T-cell (primary cell): ENCODE results near the gene ABCA7. TPM values are rescaled to one million over a fixed set of nuclear protein-coding genes. Genes with fewer than 3 reads are reported as not detected.

Experiments used
- ATAC-seq, 4 experiments: fragments of 200-7000 bp in 3 of 4; fragments of 150-1000 bp in 1 of 4; cut with Tn5 transposase; replicated peaks in 1 of 4; 1 replicate in 3 of 4; 2 replicates in 1 of 4; pipeline ENCODE4 v1.10.0; 2021; ENCODE audit warnings: moderate library complexity in 3 of 4, mild to moderate bottlenecking in 2 of 4, moderate number of reproducible peaks in 1 of 4
- CTCF ChIA-PET, 2 donors: fragments of 300-600 bp; sonication (Branson Sonifier 250); formaldehyde crosslinking; loops; one replicate each; lab custom pipeline; 2022; ENCODE audit warnings: antibody characterized with exemption in 2 of 2; lab: Charles Lee
- POLR2A ChIA-PET, 2 donors: fragments of 300-600 bp; sonication (Branson Sonifier 250); formaldehyde crosslinking; loops; one replicate each; lab custom pipeline; 2022; ENCODE audit warnings: antibody characterized with exemption in 2 of 2; lab: Charles Lee
- DNase-seq, 35 experiments: peaks; one replicate each; pipeline versions ENCODE4 v3.0.0 to v3.0.0-alpha.2; 2013 to 2023
- H3K27ac ChIP-seq: one replicate; pipeline ENCODE4 v1.5.1; 2013; ENCODE audit warnings: low read length
- H3K27me3 ChIP-seq, 2 experiments: replicated peaks in 1 of 2; 1 replicate in 1 of 2; 2 replicates in 1 of 2; pipeline versions ENCODE4 v1.6.1 to v1.7.0; 2013; ENCODE audit warnings: low read length in 1 of 2, mixed read lengths in 1 of 2; ENCODE audit not compliant: control insufficient read depth in 2 of 2, insufficient read depth in 2 of 2; ENCODE audit errors: extremely low read depth in 1 of 2
- H3K36me3 ChIP-seq, 2 donors: 1 replicate in 1 of 2; 2 replicates in 1 of 2; pipeline versions ENCODE4 v1.6.1 to v1.7.0; 2013; ENCODE audit warnings: low read length in 1 of 2; ENCODE audit not compliant: control insufficient read depth in 2 of 2, insufficient read depth in 1 of 2; ENCODE audit errors: extremely low read depth in 1 of 2
- H3K4me1 ChIP-seq, 2 experiments: 1 replicate in 1 of 2; 2 replicates in 1 of 2; pipeline versions ENCODE4 v1.6.1 to v1.7.0; 2013; ENCODE audit warnings: low read length in 2 of 2, mixed read lengths in 1 of 2; ENCODE audit not compliant: insufficient read depth in 2 of 2, control insufficient read depth in 1 of 2; ENCODE audit errors: extremely low read depth in 1 of 2
- H3K4me3 ChIP-seq, 2 donors: 1 replicate in 1 of 2; 2 replicates in 1 of 2; pipeline versions ENCODE4 v1.5.1 to v1.7.0; 2013; ENCODE audit warnings: mild to moderate bottlenecking in 2 of 2, low read length in 1 of 2, moderate library complexity in 1 of 2; ENCODE audit not compliant: control insufficient read depth in 1 of 2; ENCODE audit errors: extremely low read depth in 1 of 2
- H3K9me3 ChIP-seq: 2 replicates; pipeline ENCODE4 v1.7.0; 2013
- H3K27ac Mint-ChIP-seq, 2 donors: one replicate each; pipeline ENCODE4 v1.8.0; 2020 to 2021; ENCODE audit warnings: mild to moderate bottlenecking in 2 of 2, mixed read lengths in 2 of 2
- H3K27me3 Mint-ChIP-seq, 2 donors: one replicate each; pipeline ENCODE4 v1.8.0; 2021 to 2022; ENCODE audit warnings: mixed read lengths in 2 of 2
- H3K36me3 Mint-ChIP-seq: one replicate; pipeline ENCODE4 v1.8.0; 2021; ENCODE audit warnings: mixed read lengths
- H3K4me1 Mint-ChIP-seq, 3 donors: one replicate each; pipeline ENCODE4 v1.8.0; 2020 to 2022; ENCODE audit warnings: mixed read lengths in 3 of 3, mild to moderate bottlenecking in 1 of 3
- H3K4me3 Mint-ChIP-seq, 3 donors: one replicate each; pipeline ENCODE4 v1.8.0; 2020 to 2022; ENCODE audit warnings: mild to moderate bottlenecking in 3 of 3, mixed read lengths in 3 of 3, moderate library complexity in 3 of 3
- H3K9me3 Mint-ChIP-seq, 3 donors: one replicate each; pipeline ENCODE4 v1.8.0; 2020 to 2022; ENCODE audit warnings: mixed read lengths in 3 of 3
- WGBS: methylation state at CpG from one replicate; pipeline ENCODE4 v1.1.5; 2013; ENCODE audit warnings: missing lambda C conversion rate; ENCODE audit not compliant: insufficient coverage; 5-methylcytosine and 5-hydroxymethylcytosine counted together
- total RNA-seq, 35 experiments: library from RNA in 6 of 35; stranded (reverse) in 6 of 35; fragments of 120-200 nt in 1 of 35; gene quantifications; one replicate each; pipeline versions ENCODE4 v1.2.1 to v1.2.4 and lab custom pipeline; 2013 to 2026

Gene ABCA7
- total RNA-seq, 5 donors from 2014 or later (not counting 1 experiment from before 2014, with no cell fraction given): 166 to 217 (median 178) TPM

DNA sequence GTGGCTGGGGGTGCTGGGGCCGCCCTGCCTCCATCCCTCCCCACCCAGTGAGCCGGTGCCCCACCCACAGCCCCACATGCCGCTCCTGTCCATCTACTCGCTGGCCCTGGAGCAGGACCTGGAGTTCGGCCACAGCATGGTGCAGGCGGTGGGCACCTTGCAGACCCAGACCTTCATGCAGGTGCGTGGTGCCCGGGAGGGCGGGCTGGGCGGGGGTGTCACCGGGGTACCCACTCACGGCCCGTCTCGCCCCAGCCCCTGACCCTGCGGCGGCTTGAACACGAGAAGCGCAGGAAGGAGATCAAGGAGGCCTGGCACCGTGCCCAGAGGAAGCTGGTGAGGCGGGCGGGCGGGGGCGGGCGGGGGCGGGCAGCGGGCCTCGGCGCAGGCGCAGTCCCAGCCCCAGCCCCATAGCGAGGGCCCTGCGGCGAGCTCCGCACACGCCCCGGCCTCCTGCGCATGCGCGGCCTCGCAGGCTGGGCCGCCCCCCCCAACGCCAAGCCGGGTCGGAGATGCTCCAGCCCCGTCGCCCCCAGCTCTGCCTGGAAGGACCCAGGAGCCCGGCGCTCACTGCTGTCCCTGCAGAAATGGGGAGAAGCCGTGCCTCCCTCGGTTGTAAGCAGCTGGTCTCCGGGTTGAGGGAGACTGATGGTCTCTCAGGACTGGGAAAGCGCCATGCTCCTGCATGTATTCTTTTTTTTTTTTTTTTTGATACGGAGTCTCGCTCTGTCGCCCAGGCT is 34.8 kb downstream of the ABCA7 start:
- ATAC-seq (peak; percentile 48 to 60 (median 55)), DNase-seq (peak; percentile 88 to 99 (median 95))
- Mint-ChIP-seq H3K9me3 (no peaks in the 10 kb centered on the region), H3K27ac (peak overlapping the region; percentile 96 to 99), H3K4me1 (peaks cover 46 to 60% (median 53%) of the 10 kb centered on the region in 3 donors), H3K36me3 (peaks cover 30% of the 10 kb centered on the region), H3K27me3 (no peaks in the 10 kb centered on the region), H3K4me3 (peak overlapping the region; percentile 73 to 88 (median 77))
- Histone ChIP-seq H3K4me3 (peak overlapping the region; percentile 37 to 49), H3K9me3 (no peaks in the 10 kb centered on the region), H3K27ac (peak overlapping the region; percentile 93), H3K27me3 (no peaks in the 10 kb centered on the region), H3K4me1 (peaks cover 56 to 94% of the 10 kb centered on the region in 2 experiments), H3K36me3 (peaks cover 17 to 75% of the 10 kb centered on the region in 2 donors)
- POLR2A ChIA-PET: interaction anchor here (0.5 to 2.3 kb wide), 11 partner anchors 8 to 794 kb away, joined by 3 to 24 read pairs (median 5); partner anchors contain the start of genes ARHGAP45 (in 1 of the 2), CIRBP (in 1 of the 2) and RNU6-2 (in 1 of the 2)
- under 1% methylated on average over 34 of the region's 54 CpGs for WGBS
- CTCF ChIA-PET: interaction anchor here (0.5 to 2.2 kb wide), 4 partner anchors 10 to 283 kb away, joined by 3 to 11 read pairs (median 5); no protein-coding TSS in a partner anchor

DNA sequence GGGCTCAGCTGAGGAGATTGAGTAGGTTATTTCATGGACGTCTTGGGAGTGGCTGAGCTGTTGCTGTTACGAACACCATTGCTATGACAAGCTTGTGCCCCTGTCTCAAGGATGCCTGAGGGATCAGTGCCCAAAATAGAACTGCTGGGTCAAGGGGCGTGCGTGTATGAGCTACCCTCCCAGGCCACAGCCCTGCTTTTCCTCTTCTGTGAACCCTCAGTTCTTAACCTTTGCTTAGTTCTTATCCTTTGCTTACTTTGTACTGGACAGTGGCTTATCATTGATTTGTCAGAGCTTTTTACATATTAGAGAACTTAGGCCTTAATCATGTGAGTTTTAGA is 36.1 kb downstream of the ABCA7 start:
- Mint-ChIP-seq H3K4me3 (peak overlapping the region; percentile 73 to 88 (median 77)), H3K36me3 (peaks cover 41% of the 10 kb centered on the region), H3K9me3 (no peaks in the 10 kb centered on the region), H3K4me1 (peaks cover 51 to 68% (median 59%) of the 10 kb centered on the region in 3 donors), H3K27me3 (no peaks in the 10 kb centered on the region), H3K27ac (peak overlapping the region; percentile 96 to 99)
- Histone ChIP-seq H3K4me1 (peaks cover 57 to 94% of the 10 kb centered on the region in 2 experiments), H3K4me3 (peak overlapping the region; percentile 9 to 49), H3K27ac (peak overlapping the region; percentile 93), H3K9me3 (no peaks in the 10 kb centered on the region), H3K27me3 (no peaks in the 10 kb centered on the region), H3K36me3 (peaks cover 26 to 75% of the 10 kb centered on the region in 2 donors)
- ChIA-PET POLR2A (interaction anchor here (0.5 to 2.3 kb wide), 6 partner anchors 9 to 194 kb away, joined by 3 to 13 read pairs (median 4); partner anchors contain the start of genes ARHGAP45 (in 2 of the 2) and CIRBP (in 1 of the 2)), CTCF (interaction anchor here in 1 of 2 donors (0.6 to 2.2 kb wide), 3 partner anchors 9 to 222 kb away, joined by 4 to 16 read pairs (median 11); partner anchors contain the start of gene ARHGAP45)
- no peak for DNase-seq
- ATAC-seq: no peak
- WGBS: 49% methylated on average over 2 of the region's 4 CpGs

DNA sequence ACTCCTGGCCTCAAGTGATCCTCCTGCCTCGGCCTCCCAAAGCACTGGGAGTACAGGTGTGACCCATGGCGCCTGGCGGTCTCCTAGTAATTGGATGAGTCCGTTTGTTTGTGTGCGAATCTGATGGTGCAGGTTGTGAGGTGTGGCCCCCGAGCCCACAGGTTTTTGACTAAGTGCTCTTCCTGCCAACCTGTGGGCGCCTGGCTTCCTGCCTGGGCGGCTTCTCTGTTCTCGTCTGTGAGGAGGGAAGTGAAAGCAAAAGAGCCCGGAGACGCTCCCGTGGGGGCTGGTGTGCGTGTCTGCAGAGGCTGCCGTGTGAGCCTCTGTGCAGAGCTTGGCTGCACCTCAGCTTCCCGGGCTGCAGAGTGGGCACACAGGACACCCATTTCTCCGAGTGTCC is 37.0 kb downstream of the ABCA7 start:
- H3K4me3 Mint-ChIP-seq: peak overlapping the region; percentile 86 to 89 (median 88)
- peaks cover 54 to 70% (median 61%) of the 10 kb centered on the region in 3 donors for H3K4me1 Mint-ChIP-seq
- WGBS: 0% methylated on average over 12 of the region's 16 CpGs
- no peaks in the 10 kb centered on the region for H3K27me3 ChIP-seq
- peak overlapping the region; percentile 96 to 99 for H3K27ac Mint-ChIP-seq
- peak overlapping the region; percentile 93 for H3K27ac ChIP-seq
- DNase-seq: peak; percentile 79 to 98 (median 94)
- ATAC-seq: peak; percentile 66 to 72 (median 70)
- H3K4me1 ChIP-seq: peaks cover 55 to 96% of the 10 kb centered on the region in 2 experiments
- ChIA-PET POLR2A (interaction anchor here (0.5 to 1.7 kb wide), 4 partner anchors 9 to 197 kb away, joined by 3 to 4 read pairs (median 3); partner anchors contain the start of gene WDR18 (in 1 of the 2)), CTCF (interaction anchor here (0.6 to 1.1 kb wide), 4 partner anchors 10 to 116 kb away, joined by 3 to 5 read pairs (median 4); partner anchors contain the start of gene ARHGAP45 (in 2 of the 2))
- peaks cover 39% of the 10 kb centered on the region for H3K36me3 Mint-ChIP-seq
- no peaks in the 10 kb centered on the region for H3K9me3 Mint-ChIP-seq
- H3K36me3 ChIP-seq: peaks cover 26 to 79% of the 10 kb centered on the region in 2 donors
- peak overlapping the region; percentile 70 to 81 for H3K4me3 ChIP-seq
- no peaks in the 10 kb centered on the region for H3K9me3 ChIP-seq
- H3K27me3 Mint-ChIP-seq: no peaks in the 10 kb centered on the region

DNA sequence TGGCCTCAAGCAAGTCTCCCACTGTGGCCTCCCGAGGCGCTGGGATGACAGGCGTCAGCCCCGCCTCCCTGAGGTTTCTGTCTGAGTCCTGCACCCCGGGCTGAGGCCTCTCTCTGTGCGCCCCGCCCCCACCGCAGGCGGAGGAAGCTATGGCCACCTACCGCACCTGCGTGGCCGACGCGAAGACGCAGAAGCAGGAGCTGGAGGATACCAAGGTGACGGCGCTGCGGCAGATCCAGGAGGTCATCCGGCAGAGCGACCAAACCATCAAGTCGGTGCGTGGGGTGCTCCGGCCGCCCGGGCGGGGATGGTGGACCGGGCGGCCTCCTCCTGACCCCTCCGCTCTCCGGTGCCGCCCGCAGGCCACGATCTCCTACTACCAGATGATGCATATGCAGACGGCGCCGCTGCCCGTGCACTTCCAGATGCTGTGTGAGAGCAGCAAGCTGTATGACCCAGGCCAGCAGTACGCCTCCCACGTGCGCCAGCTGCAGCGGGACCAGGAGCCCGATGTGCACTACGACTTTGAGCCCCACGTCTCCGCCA is 39.7 kb downstream of the ABCA7 start:
- H3K36me3 ChIP-seq: peaks cover 43 to 79% of the 10 kb centered on the region in 2 donors
- peaks cover 41 to 97% of the 10 kb centered on the region in 2 experiments for H3K4me1 ChIP-seq
- H3K27ac ChIP-seq: peak overlapping the region; percentile 58
- no peaks in the 10 kb centered on the region for H3K27me3 ChIP-seq
- ChIA-PET CTCF (no interaction called here), POLR2A (no interaction called here)
- no peaks in the 10 kb centered on the region for H3K9me3 ChIP-seq
- Mint-ChIP-seq H3K27me3 (no peaks in the 10 kb centered on the region), H3K4me1 (peaks cover 36 to 62% (median 53%) of the 10 kb centered on the region in 3 donors), H3K27ac (peak overlapping the region; percentile 86 to 99), H3K9me3 (no peaks in the 10 kb centered on the region), H3K36me3 (peaks cover 40% of the 10 kb centered on the region), H3K4me3 (peak overlapping the region; percentile 86 to 89 (median 88))
- DNase-seq (peak in 8 of 35 experiments; percentile 41 to 69 (median 60)), ATAC-seq (no peak)
- H3K4me3 ChIP-seq: peak overlapping the region; percentile 54 to 70
- WGBS: 33% methylated on average over 45 of the region's 45 CpGs

DNA sequence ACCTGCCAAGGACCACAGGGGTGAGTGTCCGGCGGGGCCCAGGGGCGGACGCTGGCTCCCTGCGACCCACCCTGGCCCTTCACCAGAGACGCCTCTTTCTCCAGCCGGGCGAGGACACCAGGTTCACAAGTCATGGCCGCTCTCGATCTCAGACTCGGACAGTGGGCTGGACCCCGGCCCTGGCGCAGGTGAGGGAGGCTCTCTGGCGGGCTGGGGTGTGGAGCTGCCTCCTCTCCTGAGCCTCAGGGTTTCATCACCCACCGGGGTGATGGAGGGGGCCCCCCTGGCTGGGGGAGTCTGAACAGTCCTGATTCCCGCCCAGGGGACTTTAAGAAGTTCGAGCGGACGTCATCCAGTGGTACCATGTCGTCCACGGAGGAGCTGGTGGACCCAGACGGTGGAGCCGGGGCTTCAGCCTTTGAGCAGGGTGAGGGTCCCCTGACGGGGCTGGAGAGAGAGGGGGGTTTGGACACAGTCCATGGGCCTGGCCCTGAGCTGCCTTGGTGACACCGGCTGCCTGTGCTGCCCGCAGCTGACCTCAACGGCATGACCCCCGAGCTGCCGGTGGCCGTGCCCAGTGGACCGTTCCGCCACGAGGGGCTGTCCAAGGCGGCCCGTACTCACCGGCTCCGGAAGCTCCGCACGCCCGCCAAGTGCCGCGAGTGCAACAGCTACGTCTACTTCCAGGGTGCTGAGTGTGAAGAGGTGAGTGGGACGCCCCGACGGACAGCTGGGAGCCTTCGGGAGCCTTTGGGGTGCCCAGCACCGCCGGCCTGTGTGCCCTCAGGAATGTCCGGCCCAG is 40.7 kb downstream of the ABCA7 start:
- peaks cover 41 to 67% (median 58%) of the 10 kb centered on the region in 3 donors for H3K4me1 Mint-ChIP-seq
- no peaks in the 10 kb centered on the region for H3K27me3 ChIP-seq
- H3K4me3 Mint-ChIP-seq: peak overlapping the region; percentile 41 to 88 (median 86)
- H3K27me3 Mint-ChIP-seq: no peaks in the 10 kb centered on the region
- 92% methylated on average over 31 of the region's 50 CpGs for WGBS
- peak overlapping the region; percentile 47 for H3K27ac ChIP-seq
- H3K9me3 Mint-ChIP-seq: no peaks in the 10 kb centered on the region
- no peak for ATAC-seq
- peak in 2 of 35 experiments; percentile 20 to 32 for DNase-seq
- peak overlapping the region; percentile 19 to 86 for H3K27ac Mint-ChIP-seq
- no peaks in the 10 kb centered on the region for H3K9me3 ChIP-seq
- CTCF ChIA-PET: interaction anchor here in 1 of 2 donors (0.5 kb wide), 1 partner anchor 158 kb away, joined by 5 read pairs; no protein-coding TSS in a partner anchor
- peaks cover 46% of the 10 kb centered on the region for H3K36me3 Mint-ChIP-seq
- no peak overlapping the region for H3K4me3 ChIP-seq
- peaks cover 51 to 80% of the 10 kb centered on the region in 2 donors for H3K36me3 ChIP-seq
- peaks cover 39 to 97% of the 10 kb centered on the region in 2 experiments for H3K4me1 ChIP-seq
- POLR2A ChIA-PET: interaction anchor here in 1 of 2 donors (1.6 kb wide), 1 partner anchor 14 kb away, joined by 4 read pairs; the partner anchor contains the start of gene ARHGAP45
